ENCODE results near the gene RANGAP1.

RANGAP1 gene

GRCh38 chr22:41280065-41280464 lies 5.9 kb downstream of the RANGAP1 start:
- no peak overlapping the region for H3K4me3 ChIP-seq (ENCODE audit: low read depth, low read length)
- DNase-seq (ENCODE audit: low read depth), result no peak
- no peak for TF ChIP-seq CTCF (IDR thresholded peaks at IDR 0.05; ENCODE audit: low read depth, low read length, missing control alignments)
- in situ Hi-C loops (cut with HindIII; ENCODE audit: low sequenced_read_pairs), result no loop called here

GRCh38 chr22:41274856-41275255 lies 11.1 kb downstream of the RANGAP1 start:
- H3K4me3 ChIP-seq (ENCODE audit: low read depth, low read length), result no peak overlapping the region
- TF ChIP-seq CTCF (IDR thresholded peaks at IDR 0.05; ENCODE audit: low read depth, low read length, missing control alignments), result no peak
- DNase-seq (ENCODE audit: low read depth), result no peak
- in situ Hi-C loops (cut with HindIII; ENCODE audit: low sequenced_read_pairs), result no loop called here

- in situ Hi-C loops (cut with HindIII; ENCODE audit: low sequenced_read_pairs), result no loop called here
- no peak for DNase-seq (ENCODE audit: low read depth)
- no peak overlapping the region for H3K4me3 ChIP-seq (ENCODE audit: low read depth, low read length)
- no peak for TF ChIP-seq CTCF (IDR thresholded peaks at IDR 0.05; ENCODE audit: low read depth, low read length, missing control alignments)
Measured at GRCh38 chr22:41273128-41273527, 12.9 kb downstream of the RANGAP1 start.

GRCh38 chr22:41271787-41272186 lies 14.2 kb downstream of the RANGAP1 start:
- H3K4me3 ChIP-seq (ENCODE audit: low read depth, low read length), result no peak overlapping the region
- in situ Hi-C loops (cut with HindIII; ENCODE audit: low sequenced_read_pairs), result no loop called here
- no peak for TF ChIP-seq CTCF (IDR thresholded peaks at IDR 0.05; ENCODE audit: low read depth, low read length, missing control alignments)
- no peak for DNase-seq (ENCODE audit: low read depth)

GRCh38 chr22:41267958-41268357 lies 18.0 kb downstream of the RANGAP1 start:
- no peak for DNase-seq (ENCODE audit: low read depth)
- in situ Hi-C loops (cut with HindIII; ENCODE audit: low sequenced_read_pairs), result no loop called here
- no peak for TF ChIP-seq CTCF (IDR thresholded peaks at IDR 0.05; ENCODE audit: low read depth, low read length, missing control alignments)
- no peak overlapping the region for H3K4me3 ChIP-seq (ENCODE audit: low read depth, low read length)

- H3K4me3 ChIP-seq (ENCODE audit: low read depth, low read length), result no peak overlapping the region
- no peak for TF ChIP-seq CTCF (IDR thresholded peaks at IDR 0.05; ENCODE audit: low read depth, low read length, missing control alignments)
- in situ Hi-C loops (cut with HindIII; ENCODE audit: low sequenced_read_pairs), result no loop called here
- no peak for DNase-seq (ENCODE audit: low read depth)
Measured at GRCh38 chr22:41264408-41264941, 21.5 kb downstream of the RANGAP1 start.

GRCh38 chr22:41263704-41264103 lies 22.3 kb downstream of the RANGAP1 start:
- no peak for TF ChIP-seq CTCF (IDR thresholded peaks at IDR 0.05; ENCODE audit: low read depth, low read length, missing control alignments)
- DNase-seq (ENCODE audit: low read depth), result no peak
- no peak overlapping the region for H3K4me3 ChIP-seq (ENCODE audit: low read depth, low read length)
- in situ Hi-C loops (cut with HindIII; ENCODE audit: low sequenced_read_pairs), result no loop called here
